GM18861 (cell line): ENCODE results near the gene DNAH3.
A peak's percentile ranks its signal among the peaks of the same experiment; 100 is the strongest.
"Not testable (repeated sequence)": the region's sequence is repeated elsewhere in the genome, so short reads cannot be mapped to it uniquely, and the experiment has no call there.

Source experiments
- ATAC-seq: cut with Tn5 transposase; IDR thresholded peaks from one replicate; pipeline ENCODE4 v1.9.1; 2021; ENCODE audit not compliant: unreplicated experiment

The DNAH3 gene

DNA sequence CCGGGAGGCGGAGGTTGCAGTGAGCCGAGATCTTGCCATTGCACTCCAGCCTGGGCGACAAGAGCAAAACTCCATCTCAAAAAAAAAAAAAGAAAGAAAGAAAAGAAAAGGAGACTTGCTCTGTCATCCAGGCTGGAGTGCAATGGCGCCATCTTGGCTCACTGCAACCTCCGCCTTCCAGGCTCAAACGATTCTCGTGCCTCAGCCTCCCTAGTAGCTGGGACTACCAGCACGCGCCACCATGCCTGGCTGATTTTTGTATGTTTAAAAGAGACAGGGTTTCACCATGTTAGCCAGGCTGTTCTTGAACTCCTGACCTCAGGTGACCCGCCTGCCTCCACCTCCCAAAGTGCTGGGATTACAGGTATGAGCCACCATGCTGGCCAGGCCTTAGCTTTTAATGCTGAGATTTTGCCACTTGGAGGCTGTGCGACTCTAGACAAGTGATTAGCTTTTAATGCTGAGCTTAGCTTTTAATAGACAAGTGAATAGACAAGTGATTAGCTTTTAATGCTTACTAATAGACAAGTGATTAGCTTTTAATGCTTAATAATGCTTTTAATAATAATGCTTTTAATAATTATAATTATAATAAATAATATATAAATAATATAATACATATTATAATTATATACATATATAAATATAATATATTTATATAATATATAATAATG lies 17.4 kb upstream of the DNAH3 start:
- no peak for ATAC-seq

DNA sequence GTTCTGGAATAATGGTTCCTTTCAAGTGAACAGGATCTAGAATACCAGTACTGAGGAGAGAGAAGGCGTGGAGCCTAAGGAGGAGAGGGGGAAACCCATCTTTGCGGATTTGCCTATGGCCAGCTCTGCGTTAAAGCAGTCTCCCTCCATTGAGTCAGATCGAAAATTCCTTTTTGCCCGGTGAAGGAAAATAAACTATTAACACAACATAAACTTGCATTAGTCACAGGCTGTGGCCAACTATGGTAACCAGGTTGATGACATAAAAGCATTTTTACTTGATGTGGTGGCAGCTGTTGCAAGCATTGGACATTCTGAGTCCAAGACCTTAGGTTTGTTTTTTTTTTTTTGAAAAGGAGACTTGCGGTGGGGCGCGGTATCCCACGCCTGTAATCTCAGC lies 16.7 kb upstream of the DNAH3 start:
- ATAC-seq: no peak

DNA sequence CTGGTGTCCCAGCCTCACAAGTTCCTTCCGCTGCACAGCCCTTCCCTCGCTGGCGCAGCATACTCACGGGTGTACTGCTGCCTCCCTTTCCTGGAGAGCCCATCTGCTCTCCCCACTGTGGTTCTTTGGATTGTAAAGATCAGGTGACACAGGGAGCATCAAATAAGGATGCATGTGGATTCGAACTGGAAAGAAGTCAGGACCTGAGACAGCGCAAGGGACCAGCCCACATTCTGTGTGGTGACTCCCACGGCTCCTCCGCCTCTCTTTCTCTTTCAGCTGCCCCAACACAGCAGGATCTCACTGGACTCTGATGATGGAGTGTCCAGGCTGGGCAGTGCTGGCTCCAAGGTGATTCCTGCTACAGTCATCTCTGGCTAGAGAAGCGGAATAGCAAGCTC lies 15.9 kb upstream of the DNAH3 start:
- no peak for ATAC-seq

DNA sequence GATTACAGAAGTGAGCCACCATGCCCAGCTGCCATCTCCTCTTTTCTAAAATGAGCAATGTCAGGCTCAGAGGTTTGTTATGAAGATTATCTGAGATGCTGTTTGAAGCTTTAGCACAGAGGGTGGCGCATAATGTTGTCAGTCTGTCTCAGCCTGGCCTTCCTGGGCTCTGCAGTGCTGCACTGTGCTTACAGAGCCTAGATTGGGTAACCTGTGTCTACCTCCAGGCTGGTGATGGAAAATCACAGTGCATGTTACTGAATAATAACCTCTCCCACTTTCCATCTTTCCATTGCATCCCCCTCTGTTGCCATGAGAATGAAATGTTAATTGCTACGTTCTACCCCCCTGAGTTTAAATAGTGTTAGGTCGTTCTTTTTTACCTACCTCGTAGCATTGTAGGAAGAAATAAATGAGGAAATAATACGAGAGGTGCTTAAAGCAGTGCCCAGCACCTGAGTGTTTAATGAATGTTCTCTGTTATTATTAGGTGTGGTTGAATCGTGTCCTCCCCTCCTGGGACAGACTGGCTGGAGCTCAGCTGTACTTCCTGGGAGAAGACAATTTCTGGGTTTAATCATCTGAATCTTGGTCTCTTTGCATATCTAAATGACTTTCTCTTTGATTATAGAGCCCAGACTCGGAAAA lies 14.0 kb upstream of the DNAH3 start:
- no peak for ATAC-seq

DNA sequence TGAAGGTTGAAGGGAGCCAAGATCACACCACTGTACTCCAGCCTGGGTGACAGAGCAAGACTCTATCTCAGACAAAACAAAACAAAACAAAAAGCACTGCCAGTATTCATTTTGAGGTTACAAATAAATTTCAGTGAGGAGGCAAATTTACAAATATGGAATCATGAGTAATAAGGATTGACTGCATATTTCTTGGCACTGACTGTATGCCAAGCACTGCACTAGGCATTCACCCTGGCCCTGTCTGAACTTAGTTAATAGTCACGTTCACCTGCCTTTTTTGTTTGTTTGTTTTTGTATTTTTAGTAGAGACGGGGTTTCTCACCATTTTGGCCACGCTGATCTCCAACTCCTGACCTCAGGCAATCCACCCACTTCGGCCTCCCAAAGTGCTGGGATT lies 12.9 kb upstream of the DNAH3 start:
- ATAC-seq: no peak

DNA sequence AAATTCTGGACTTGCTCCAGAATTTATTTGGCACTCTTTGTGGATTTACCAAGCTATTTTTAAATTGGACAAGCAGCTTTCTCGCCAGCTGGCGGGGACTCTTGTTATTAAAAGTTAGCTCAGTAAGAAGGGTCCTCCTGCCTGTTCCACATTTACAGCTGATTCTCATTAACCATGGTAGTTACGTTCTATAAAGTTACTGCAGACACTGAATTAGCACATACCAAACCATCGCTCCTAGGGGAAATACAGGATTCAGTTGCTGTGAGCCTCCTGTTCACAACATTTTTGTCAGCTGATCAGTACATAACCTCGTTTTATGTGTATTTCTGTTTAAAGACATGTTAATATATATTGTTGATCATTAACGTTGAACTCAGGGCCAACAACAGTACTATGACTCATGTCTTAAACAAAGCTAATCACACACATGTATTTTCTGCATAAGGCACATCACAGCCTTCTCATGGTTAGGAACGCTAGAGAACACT lies 12.1 kb upstream of the DNAH3 start:
- ATAC-seq: no peak

DNA sequence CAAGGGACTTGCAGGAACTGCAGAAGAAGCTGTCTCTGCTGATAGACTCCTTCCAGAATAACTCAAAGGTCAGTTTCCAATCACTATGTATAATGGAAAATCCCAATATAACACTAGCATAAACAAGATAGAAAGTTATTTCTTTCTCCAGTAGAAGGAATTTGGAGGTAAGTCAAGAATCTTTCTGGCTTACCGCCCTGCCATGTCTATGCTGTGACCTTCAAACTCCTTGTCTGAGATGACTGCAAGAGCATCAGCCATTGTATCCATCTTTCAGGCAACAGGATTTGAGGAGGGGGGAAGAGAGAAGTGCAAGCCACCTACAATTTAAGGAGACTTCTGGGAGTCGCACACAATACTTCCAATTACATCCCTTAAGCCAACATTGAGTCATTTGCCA lies 10.6 kb upstream of the DNAH3 start:
- ATAC-seq: no peak

DNA sequence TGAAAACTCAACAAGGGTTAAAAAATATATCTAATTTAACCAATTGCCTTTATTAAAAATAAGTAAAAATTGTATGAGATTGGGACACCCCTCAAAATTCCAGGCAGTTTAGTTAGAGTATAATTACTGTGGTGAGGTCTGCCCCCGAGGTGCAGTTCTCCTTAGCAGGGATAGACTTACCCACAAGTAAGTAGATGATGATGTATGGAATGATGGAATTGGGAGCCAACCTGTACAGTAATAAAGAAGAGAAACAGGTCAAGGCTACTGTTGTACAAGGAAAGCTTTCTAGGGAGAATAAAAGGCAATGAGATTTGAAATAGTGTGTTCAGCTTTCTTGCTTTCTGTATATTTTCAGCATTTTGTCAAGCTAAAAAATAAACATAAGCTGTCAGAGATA lies 9.6 kb upstream of the DNAH3 start:
- no peak for ATAC-seq

DNA sequence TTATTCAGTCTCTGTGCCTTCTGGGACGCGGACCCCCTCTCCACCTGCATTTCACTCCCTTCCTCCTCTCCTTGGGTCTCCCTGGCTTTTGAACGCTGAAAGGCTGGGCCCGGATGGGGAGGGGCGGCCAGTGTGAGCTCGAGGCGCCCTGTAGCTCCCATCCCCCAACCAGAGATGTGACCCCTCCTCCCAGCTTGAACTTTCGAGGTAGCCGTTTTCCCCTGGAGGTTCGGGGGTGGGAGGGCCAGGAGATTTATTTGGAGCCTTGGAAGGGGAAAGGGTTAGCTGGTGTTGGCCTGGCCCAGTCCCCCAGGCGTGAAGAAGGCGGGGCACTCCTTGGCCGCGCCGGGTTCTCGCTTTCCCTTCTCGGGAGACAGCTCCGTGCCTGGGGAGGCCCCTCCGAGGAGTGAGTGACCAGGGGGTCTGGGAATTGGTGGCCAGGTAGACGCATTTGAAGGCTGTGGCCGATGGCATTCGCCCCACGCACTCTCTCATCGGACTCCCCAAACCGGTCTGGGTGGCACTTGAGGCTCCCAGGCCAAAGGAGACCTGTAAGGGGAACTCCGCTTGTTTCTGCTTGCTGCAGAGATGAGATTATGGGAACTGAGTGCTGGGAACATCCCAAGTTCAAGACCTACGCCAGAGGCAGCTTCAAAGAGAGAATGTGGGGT lies 8.8 kb upstream of the DNAH3 start:
- no peak for ATAC-seq

DNA sequence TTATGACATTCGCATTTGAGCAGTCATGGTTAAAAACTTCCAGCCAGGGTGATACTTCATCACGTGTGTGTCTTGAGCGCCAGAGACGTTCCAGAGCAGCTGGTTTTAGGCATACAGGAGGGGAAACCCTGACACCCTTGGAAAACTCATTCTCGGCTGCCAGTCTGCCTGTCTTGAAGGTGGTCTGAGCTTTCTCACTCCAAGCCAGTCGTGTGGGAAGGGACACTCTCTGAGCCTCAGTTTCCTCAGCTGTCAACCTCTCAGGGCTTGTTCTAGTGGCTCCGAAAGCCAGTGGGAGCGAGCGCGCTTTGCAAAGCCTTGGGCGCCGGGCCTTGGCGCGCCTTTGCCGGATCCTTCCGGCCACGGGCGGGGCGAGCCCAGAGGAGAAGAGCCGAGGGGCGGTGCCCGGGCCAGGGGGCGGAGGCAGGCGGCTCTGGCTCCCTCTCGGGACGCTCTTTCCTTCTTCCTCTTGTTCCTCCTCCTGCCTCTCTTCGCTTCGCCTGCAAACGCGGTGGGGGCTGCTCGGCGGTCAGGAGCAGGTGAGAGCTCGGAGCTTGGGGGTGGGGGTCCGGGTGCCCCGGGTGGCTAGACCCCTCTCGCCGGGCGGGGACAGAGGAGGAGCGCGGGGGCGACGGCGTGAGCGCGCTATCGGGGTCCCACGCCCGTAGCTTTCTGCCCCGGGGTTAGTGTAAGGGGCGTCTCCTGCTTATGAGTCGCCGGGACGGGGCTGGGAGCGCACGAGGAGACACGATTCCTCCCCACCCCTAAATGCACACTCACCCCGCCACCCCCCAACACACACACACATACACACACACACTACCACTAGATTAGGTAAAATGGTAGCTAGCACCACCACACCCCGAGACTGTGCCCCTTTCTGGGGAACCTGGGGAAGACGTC lies 7.8 kb upstream of the DNAH3 start, which contains the start of gene LDAF1:
Gene LDAF1 (plus strand): TSS at position 467 of the 903 bp plus-strand sequence. CDS start 2,509 bp downstream, outside the sequence.
- peak; percentile 67 for ATAC-seq

DNA sequence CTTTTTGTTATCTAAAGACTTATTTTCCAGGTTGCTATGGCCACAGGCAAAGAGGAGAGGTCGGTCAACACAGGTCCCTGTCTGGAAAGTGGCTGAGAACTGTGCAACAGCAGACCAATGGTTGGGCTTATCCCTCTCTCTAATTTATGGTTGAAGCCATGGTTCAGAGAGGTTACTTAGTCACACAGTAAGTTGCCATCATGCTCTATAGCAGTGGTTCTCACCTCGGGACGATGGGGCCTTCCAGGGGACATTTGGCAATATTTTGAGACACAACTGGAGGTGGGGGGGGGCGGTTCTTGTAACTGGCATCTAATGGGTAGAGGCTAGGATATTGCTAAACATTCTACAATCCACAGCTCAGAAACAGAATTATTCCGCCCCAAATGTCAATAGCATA lies 7.0 kb upstream of the DNAH3 start:
- ATAC-seq: no peak

DNA sequence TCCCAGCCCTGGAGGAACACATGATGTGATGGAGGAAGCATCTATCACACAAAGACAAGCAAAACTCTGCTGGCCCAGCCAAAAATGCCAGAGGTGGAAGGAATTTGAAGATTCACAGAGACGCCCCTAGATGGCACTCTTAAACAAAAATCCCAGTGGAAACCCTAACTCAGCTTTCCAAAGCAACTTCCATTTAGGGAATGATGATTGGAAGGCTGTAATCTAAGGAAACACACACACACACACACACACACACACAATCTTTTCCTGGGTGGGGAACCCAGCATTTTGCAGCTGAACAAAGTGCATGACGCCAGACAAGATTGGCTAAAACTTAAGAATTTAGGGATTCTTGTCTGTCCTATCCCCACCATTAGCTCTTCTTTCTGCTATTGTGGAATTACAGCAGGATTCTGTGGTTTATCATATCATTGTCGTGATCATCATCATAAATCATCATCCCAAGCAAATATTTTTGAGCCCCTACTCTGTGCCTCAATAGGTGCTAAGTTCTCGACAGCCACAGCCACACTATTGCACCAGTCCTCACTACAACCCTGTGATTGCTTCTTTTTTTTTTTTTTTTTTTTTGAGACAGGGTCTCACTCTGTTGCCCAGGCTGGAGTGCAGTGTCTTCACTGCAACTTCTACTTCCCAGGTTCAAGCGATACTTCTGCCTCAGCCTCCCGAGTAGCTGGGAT lies 6.3 kb upstream of the DNAH3 start:
- ATAC-seq: no peak

DNA sequence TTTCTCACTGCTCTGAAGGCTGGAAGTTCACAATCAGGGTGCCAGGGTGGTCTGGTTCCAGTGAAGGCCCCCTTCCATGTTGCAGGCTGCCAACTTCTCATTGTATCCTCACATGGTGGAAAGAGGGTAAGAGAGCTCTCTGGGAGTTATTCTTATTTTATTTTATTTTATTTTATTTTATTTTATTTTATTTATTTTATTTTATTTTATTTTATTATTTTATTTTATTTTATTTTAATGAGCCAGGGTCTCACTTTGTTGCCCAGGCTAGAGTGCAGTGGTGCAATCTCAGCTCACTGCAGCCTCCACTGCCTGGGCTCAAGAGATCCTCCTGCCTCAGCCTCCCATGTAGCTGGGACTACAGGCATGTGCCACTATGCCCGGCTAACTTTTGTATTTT lies 5.4 kb upstream of the DNAH3 start:
- ATAC-seq: not testable (repeated sequence)

DNA sequence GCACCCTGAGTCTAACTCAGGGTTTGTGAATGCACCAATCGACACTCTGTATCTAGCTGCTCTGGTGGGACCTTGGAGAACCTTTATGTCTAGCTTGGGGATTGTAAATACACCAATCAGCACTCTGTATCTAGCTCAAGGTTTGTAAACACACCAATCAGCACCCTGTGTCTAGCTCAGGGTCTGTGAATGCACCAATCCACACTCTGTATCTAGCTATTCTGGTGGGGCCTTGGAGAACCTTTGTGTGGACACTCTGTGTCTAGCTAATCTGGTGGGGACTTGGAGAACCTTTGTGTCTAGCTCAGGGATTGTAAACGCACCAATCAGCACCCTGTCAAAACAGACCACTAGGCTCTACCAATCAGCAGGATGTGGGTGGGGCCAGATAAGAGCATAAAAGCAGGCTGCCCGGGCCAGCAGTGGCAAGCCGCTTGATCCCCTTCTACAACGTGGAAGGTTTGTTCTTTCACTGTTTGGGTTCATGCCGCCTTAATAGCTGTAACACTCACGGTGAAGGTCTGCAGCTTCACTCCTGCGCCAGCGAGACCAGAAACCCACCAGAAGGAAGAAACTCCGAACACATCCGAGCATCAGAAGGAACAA lies 2.6 kb upstream of the DNAH3 start:
- not testable (repeated sequence) for ATAC-seq

DNA sequence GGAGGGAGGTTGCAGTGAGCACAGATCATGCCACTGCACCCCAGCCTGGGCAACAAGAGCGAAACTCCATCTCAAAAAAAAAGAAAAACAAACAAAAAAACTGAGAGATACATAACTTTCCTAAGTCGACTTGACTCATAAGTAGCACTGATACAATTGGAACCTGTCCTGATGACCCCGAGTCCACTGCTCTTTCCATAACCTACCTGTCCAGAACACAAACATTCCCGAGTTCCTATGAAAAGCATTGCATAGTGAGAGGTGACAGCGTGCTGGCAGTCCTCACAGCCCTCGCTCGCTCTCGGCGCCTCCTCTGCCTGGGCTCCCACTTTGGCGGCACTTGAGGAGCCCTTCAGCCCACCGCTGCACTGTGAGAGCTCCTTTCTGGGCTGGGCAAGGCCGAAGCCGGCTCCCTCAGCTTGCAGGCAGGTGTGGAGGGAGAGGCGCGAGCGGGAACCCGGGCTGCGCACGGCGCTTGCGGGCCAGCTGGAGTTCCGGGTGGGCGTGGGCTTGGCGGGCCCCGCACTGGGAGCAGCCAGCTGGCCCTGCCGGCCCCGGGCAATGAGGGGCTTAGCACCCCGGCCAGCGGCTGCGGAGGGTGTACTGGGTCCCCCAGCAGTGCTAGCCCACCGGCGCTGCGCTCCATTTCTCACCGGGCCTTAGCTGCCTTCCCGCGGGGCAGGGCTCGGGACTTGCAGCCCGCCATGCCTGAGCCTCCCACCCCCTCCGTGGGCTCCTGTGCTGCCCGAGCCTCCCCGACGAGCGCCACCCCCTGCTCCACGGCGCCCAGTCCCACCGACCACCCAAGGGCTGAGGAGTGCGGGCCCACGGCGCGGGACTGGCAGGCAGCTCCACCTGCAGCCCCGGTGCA lies 1.7 kb upstream of the DNAH3 start:
- ATAC-seq: not testable (repeated sequence)

DNA sequence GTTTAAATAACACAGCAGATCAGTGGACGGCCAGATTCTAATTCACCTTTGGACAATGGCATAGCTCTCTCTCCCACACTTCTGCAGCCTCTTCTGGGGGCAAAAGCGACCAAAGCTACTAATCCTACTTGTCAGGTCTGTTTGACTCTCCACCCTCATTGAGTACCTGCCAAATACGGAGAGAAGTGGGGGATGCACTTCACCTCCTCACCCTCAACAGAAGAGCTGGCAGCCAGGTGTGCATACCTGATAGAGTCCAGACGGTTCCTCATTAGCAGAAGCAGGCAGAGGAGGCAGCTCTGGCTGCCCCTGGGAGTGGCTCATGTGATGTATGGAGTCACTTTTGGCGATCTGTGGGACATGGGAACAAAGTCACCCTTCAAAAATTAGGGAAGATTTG lies 4.9 kb downstream of the DNAH3 start:
- no peak for ATAC-seq

DNA sequence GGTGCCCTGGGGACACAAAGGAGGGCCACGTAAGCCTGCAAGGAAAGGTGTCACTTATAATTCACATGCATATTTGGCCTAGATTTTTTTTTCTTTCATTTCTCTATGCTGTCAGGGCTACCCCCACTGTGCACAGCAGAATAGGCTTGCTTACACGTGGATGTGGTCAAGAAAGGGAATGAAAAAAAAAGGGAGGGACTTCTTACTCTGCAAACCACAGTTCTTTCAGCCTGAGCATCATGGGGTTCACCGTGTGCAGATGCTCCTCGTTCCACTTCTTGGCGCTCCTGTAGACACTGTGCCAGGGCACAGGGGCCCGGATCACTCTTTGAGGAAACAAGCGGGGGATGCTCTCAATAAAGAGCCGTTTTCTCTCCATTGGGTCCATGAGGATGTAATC lies 16.6 kb downstream of the DNAH3 start:
- no peak for ATAC-seq

DNA sequence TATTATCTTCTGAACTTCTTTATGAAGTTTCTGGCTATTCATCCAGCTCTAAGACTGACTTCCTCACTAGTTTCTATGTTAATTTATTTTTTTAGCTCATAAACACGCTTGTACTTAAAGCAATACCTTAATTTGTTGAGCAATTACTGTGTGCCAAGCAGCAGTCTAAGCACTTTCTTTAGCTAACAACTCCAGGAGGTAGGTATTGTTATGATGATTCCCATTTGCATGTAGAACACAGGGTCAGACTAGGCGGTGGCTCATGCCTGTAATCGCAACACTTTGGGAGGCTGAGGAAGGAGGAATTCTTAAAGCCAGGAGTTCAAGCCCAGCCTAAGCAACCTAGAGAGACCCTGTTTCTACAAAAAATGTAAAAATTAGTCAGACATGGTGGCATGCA lies 19.8 kb downstream of the DNAH3 start:
- ATAC-seq: no peak

DNA sequence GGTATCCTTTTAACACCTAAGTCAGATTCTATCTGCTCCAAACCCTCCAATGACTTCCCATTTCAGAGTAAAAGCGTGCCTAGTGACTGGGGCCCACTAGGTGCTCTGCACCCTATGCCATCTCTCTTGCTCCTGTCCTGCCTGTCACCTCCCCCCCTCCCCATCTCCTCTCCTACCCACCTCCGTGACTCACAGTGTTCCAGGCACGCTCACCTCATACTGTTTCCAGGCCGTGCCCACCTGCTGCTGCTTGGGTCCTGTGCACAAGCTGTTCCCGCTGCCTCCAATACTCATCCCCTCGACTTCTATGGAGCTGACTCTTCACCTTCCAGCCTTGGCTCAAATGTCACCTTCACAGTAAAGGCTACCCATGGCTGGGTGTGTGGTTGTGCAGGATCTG lies 21.7 kb downstream of the DNAH3 start:
- ATAC-seq: no peak
